Right lobe of liver (tissue), 6 donors: ENCODE measurements around the gene RAVER2. TPM values are rescaled to one million over a fixed set of nuclear protein-coding genes. Genes with fewer than 3 reads are reported as not detected.

Experiments
- ATAC-seq, 4 donors: fragments of 200-7000 bp; cut with Tn5 transposase; one replicate each; pipeline ENCODE4 v1.9.1; 2020; ENCODE audit warnings: mild to moderate bottlenecking in 4 of 4, moderate library complexity in 4 of 4
- DNase-seq, 3 donors: peaks; one replicate each; pipeline ENCODE4 v3.0.0-alpha.2; 2020
- H3K27ac ChIP-seq, 3 donors: fragments of 200-600 bp; one replicate each; pipeline ENCODE4 v1.8.0; 2022
- H3K27me3 ChIP-seq, 2 donors: fragments of 200-600 bp; one replicate each; pipeline ENCODE4 v1.8.0; 2022
- H3K36me3 ChIP-seq, 4 donors: fragments of 200-600 bp; sonication (generic) in 1 of 4; one replicate each; pipeline versions ENCODE4 v1.5.1 to v1.8.0; 2017 to 2022; ENCODE audit warnings: control low read depth in 1 of 4
- H3K4me1 ChIP-seq, 4 donors: fragments of 200-600 bp; sonication (generic) in 1 of 4; one replicate each; pipeline versions ENCODE4 v1.5.1 to v1.8.0; 2017 to 2022; ENCODE audit warnings: control low read depth in 1 of 4
- H3K4me3 ChIP-seq, 3 donors: fragments of 200-600 bp; one replicate each; pipeline ENCODE4 v1.8.0; 2022
- H3K9me3 ChIP-seq, 4 donors: fragments of 200-600 bp; sonication (generic) in 1 of 4; one replicate each; pipeline versions ENCODE4 v1.5.1 to v1.8.0; 2017 to 2022; ENCODE audit warnings: control low read depth in 1 of 4
- CTCF ChIP-seq, 4 donors: fragments of 200-600 bp in 3 of 4; fragments of 450-650 bp in 1 of 4; IDR thresholded peaks; one replicate each; pipeline versions ENCODE4 v1.5.1 to v1.8.0; 2016 to 2022; ENCODE audit warnings: antibody characterized with exemption in 4 of 4, mild to moderate bottlenecking in 2 of 4
- POLR2A ChIP-seq: fragments of 450-650 bp; IDR thresholded peaks from one replicate; pipeline ENCODE4 v1.6.1; 2017; ENCODE audit warnings: antibody characterized with exemption, mild to moderate bottlenecking
- WGBS: methylation state at CpG from one replicate; pipeline ENCODE4 v1.1.6; 2018; ENCODE audit warnings: low coverage, low lambda C conversion rate; ENCODE audit not compliant: insufficient coverage; ENCODE audit errors: missing lambda C conversion rate; 5-methylcytosine and 5-hydroxymethylcytosine counted together
- intact Hi-C, 2 donors: fragments of 100-400 bp; cut with DNase I; formaldehyde crosslinking; loops; one replicate each; pipeline versions ENCODE4 v1.11.2 to v1.14.1; 2022
- long read RNA-seq: library from polyadenylated mRNA; unstranded; transcript quantifications from one replicate; pipeline ENCODE4 v2.0.0, GENCODE V29; 2019
- total RNA-seq, 6 experiments: library from RNA; depleted of rRNA in 2 of 6; stranded (reverse); fragments of >200 nt in 2 of 6; fragmentation: NEBNext Ultra II Directional in 3 of 6; extraction: Animal tissue kit (Norgen Biotek cat#: 25700) in 3 of 6; gene quantifications; one replicate each; pipeline versions ENCODE4 v1.1.0 to v1.2.4, GENCODE V29; 2016 to 2023
- donor health status: DM: no; HTN: yes; CAD: no.
- donor health status: DM: no; HTN: no; CAD: no.
- donor health status: DM: no; HTN: no; CAD: no.
- donor health status: DM: no; HTN: yes; CAD: no.
- donor health status: DM: no; HTN: yes; CAD: no.

The RAVER2 gene
- total RNA-seq: under 1 TPM; 0.51 to 0.91 (median 0.77) TPM
- long read RNA-seq: 0 reads

- H3K4me1 ChIP-seq: no peaks in the 10 kb centered on the region
- intact Hi-C loops: no loop called here
- 0% methylated on average over 15 of the region's 76 CpGs for WGBS
Measured at GRCh38 chr1:64744492-64745180, at the start of gene RAVER2. TSS of gene RAVER2 (plus strand) at chr1:64745075. CDS start at chr1:64745173, 98 bp downstream.

GRCh38 chr1:64696879-64697278 lies 48.0 kb upstream of the RAVER2 start:
- intact Hi-C loops: loop anchor here in 1 of 2 donors (10.0 kb wide), 1 partner anchor 128 kb away; no protein-coding TSS in a partner anchor
- 100% methylated on average over 3 of the region's 3 CpGs for WGBS

More at GRCh38 chr1:64744492-64745180, at the start of gene RAVER2:
- peak within 1 kb of the TSS in 2 of 3 donors; percentile 33 to 38 for H3K27ac ChIP-seq
- TF ChIP-seq CTCF (IDR thresholded peaks at IDR 0.05): peak; percentile 25 to 44 (median 40)
- no peak for TF ChIP-seq POLR2A
- peak within 1 kb of the TSS; percentile 48 to 60 (median 53) for H3K4me3 ChIP-seq
- peak; percentile 55 to 70 (median 58) for DNase-seq
- no peaks in the 10 kb centered on the region for H3K27me3 ChIP-seq
- no peaks in the 10 kb centered on the region for H3K9me3 ChIP-seq
- peak; percentile 71 to 86 (median 78) for ATAC-seq
- H3K36me3 ChIP-seq: no peaks in the 10 kb centered on the region

GRCh38 chr1:64699327-64699726 lies 45.5 kb upstream of the RAVER2 start:
- Histone ChIP-seq H3K4me1 (no peaks in the 10 kb centered on the region), H3K27ac (no peak overlapping the region), H3K27me3 (no peaks in the 10 kb centered on the region), H3K4me3 (no peak overlapping the region), H3K9me3 (no peaks in the 10 kb centered on the region), H3K36me3 (no peaks in the 10 kb centered on the region)
- DNase-seq (no peak), ATAC-seq (peak in 1 of 4 donors; percentile 38)
- TF ChIP-seq CTCF (IDR thresholded peaks at IDR 0.05) (no peak), POLR2A (no peak)
- WGBS: 55% methylated on average over 8 of the region's 8 CpGs
- intact Hi-C loops: loop anchor here in 1 of 2 donors (10.0 kb wide), 1 partner anchor 125 kb away; no protein-coding TSS in a partner anchor

More at GRCh38 chr1:64696879-64697278, 48.0 kb upstream of the RAVER2 start:
- no peak for TF ChIP-seq CTCF (IDR thresholded peaks at IDR 0.05)
- TF ChIP-seq POLR2A: no peak
- Histone ChIP-seq H3K36me3 (no peaks in the 10 kb centered on the region), H3K4me3 (no peak overlapping the region), H3K4me1 (no peaks in the 10 kb centered on the region), H3K9me3 (no peaks in the 10 kb centered on the region), H3K27ac (no peak overlapping the region), H3K27me3 (no peaks in the 10 kb centered on the region)
- ATAC-seq (no peak), DNase-seq (no peak)

- ATAC-seq (no peak), DNase-seq (no peak)
- no peak overlapping the region for H3K4me3 ChIP-seq
- no peaks in the 10 kb centered on the region for H3K9me3 ChIP-seq
- WGBS: 75% methylated on average over 5 of the region's 5 CpGs
- no peaks in the 10 kb centered on the region for H3K4me1 ChIP-seq
- TF ChIP-seq POLR2A (no peak), CTCF (IDR thresholded peaks at IDR 0.05) (no peak)
- H3K27ac ChIP-seq: no peak overlapping the region
- H3K27me3 ChIP-seq: no peaks in the 10 kb centered on the region
- no peaks in the 10 kb centered on the region for H3K36me3 ChIP-seq
- intact Hi-C loops: no loop called here
Measured at GRCh38 chr1:64701071-64701470, 43.8 kb upstream of the RAVER2 start.
